Fibroblast of lung (primary cell): ENCODE results near the gene MRPS18A. TPM values are rescaled to one million over a fixed set of nuclear protein-coding genes. Genes with fewer than 3 reads are reported as not detected.

Source experiments
- DNase-seq, 2 donors: peaks; one replicate each; pipeline versions ENCODE4 v3.0.0 to v3.0.0-alpha.2; 2010; ENCODE audit warnings: low read depth in 2 of 2
- H2AFZ ChIP-seq: 2 replicates; pipeline ENCODE4 v1.5.1; 2012; ENCODE audit warnings: low read length, control low read depth, inconsistent platforms
- H3K27ac ChIP-seq: 2 replicates; pipeline ENCODE4 v1.5.1; 2011; ENCODE audit warnings: low read length, control low read depth; ENCODE audit not compliant: insufficient read depth
- H3K27me3 ChIP-seq: 2 replicates; pipeline ENCODE4 v1.5.1; 2011; ENCODE audit warnings: mild to moderate bottlenecking, low read length; ENCODE audit not compliant: control insufficient read depth, insufficient read depth
- H3K36me3 ChIP-seq: 2 replicates; pipeline ENCODE4 v1.5.1; 2011; ENCODE audit warnings: low read length; ENCODE audit not compliant: control insufficient read depth, insufficient read depth
- H3K4me1 ChIP-seq: 2 replicates; pipeline ENCODE4 v1.5.1; 2011; ENCODE audit warnings: low read length; ENCODE audit not compliant: control insufficient read depth, insufficient read depth; ENCODE audit errors: extremely low read depth
- H3K4me2 ChIP-seq: 2 replicates; pipeline ENCODE4 v1.5.1; 2011; ENCODE audit warnings: low read length, control low read depth; ENCODE audit not compliant: insufficient read depth; ENCODE audit errors: extremely low read depth
- H3K4me3 ChIP-seq, 4 experiments: fragments of 200-600 bp in 1 of 4; sonication (generic) in 1 of 4; replicated peaks in 1 of 4; 2 replicates each; pipeline ENCODE4 v1.5.1; 2011 to 2016; ENCODE audit warnings: low read length in 4 of 4, low read depth in 3 of 4, mild to moderate bottlenecking in 3 of 4, control low read depth in 2 of 4, inconsistent platforms in 1 of 4, mixed read lengths in 1 of 4; ENCODE audit not compliant: insufficient read depth in 1 of 4; ENCODE audit errors: control extremely low read depth in 1 of 4
- H3K79me2 ChIP-seq: 2 replicates; pipeline ENCODE4 v1.5.1; 2012; ENCODE audit warnings: mild to moderate bottlenecking, low read length, inconsistent platforms; ENCODE audit not compliant: control insufficient read depth, insufficient read depth
- H3K9ac ChIP-seq: 2 replicates; pipeline ENCODE4 v1.5.1; 2011; ENCODE audit warnings: mild to moderate bottlenecking, low read length, control low read depth; ENCODE audit not compliant: insufficient read depth
- H3K9me3 ChIP-seq: 2 replicates; pipeline ENCODE4 v1.5.1; 2012; ENCODE audit warnings: low read depth, low read length; ENCODE audit not compliant: control insufficient read depth, insufficient read depth
- H4K20me1 ChIP-seq: 2 replicates; pipeline ENCODE4 v1.5.1; 2011; ENCODE audit warnings: low read length; ENCODE audit not compliant: control insufficient read depth, insufficient read depth; ENCODE audit errors: extremely low read depth
- EZH2 ChIP-seq: IDR thresholded peaks from 2 replicates; pipeline ENCODE4 v1.5.1; 2012; ENCODE audit warnings: low read length, control low read depth, mild to moderate bottlenecking; ENCODE audit errors: missing control alignments
- polyA plus RNA-seq, 2 donors: library from polyadenylated mRNA; depleted of rRNA in 1 of 2; stranded (reverse) in 1 of 2; unstranded in 1 of 2; fragments of >200 nt; gene quantifications; 2 replicates each; pipeline ENCODE4 v1.2.1, GENCODE V29; 2011 to 2012; ENCODE audit warnings: missing spikeins in 1 of 2
- total RNA-seq: library from RNA; depleted of rRNA; stranded (reverse); fragments of >200 nt; gene quantifications from 2 replicates; pipeline ENCODE4 v1.2.1, GENCODE V29; 2014
- TF ChIP-seq, protein P1 (sequence below), 2 donors: IDR thresholded peaks in 1 of 2; conservative IDR thresholded peaks in 1 of 2; 1 replicate in 1 of 2; 2 replicates in 1 of 2; pipeline ENCODE4 v1.5.1; 2011 to 2012; ENCODE audit warnings: low read length in 2 of 2, control low read depth in 1 of 2, inconsistent platforms in 1 of 2, low read depth in 1 of 2, mild to moderate bottlenecking in 1 of 2

Gene MRPS18A
- total and polyA plus RNA-seq, 2 donors (not counting 1 experiment from before 2014, with no cell fraction given) = 31.8 to 42.1 TPM

DNA sequence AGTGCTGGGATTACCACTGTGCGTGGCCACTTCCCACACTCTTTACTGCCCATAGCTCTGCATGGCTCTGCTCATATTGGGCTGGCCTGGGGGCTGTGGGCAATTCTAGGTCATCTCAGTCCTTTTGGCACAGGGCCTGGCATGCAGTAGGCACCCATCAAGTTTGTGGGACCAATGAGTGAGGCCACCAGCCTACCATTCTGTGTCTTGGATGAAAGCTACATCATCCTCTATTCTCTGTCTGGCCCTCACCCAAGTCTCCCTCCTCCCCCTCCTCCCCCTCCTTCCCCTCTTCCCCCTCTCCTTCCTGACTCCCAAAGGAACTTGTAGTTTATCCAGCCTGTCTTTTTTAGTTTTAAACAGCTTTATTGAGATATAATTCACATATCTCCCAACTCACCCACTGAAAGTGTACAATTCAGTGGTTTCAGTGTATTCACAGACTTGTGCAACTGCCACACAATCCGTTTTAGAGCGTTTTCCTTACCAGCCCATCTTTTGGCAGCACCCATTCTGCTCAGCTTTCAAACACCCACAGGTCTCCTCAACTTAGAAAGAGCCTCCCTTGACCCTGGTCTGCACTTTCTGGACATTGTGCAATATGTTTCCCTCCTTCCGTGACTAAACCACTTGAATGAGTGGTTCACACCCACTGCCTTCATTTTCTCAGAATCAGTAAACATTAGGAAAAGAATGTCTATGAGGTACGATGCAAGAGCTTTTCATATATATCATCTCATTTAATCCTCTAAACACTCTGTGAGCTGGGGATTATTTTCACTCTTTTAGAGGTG is 21.5 kb upstream of the MRPS18A start:
- Histone ChIP-seq H4K20me1 (no peaks in the 10 kb centered on the region), H3K27me3 (no peaks in the 10 kb centered on the region), H3K4me3 (no peak overlapping the region), H3K27ac (no peak overlapping the region), H3K9ac (no peak overlapping the region), H3K4me1 (peaks cover 20% of the 10 kb centered on the region), H3K79me2 (no peaks in the 10 kb centered on the region), H3K9me3 (no peaks in the 10 kb centered on the region), H2AFZ (no peak overlapping the region), H3K36me3 (no peaks in the 10 kb centered on the region), H3K4me2 (peak overlapping the region; percentile 75)
- DNase-seq = peak; percentile 87 to 96
- no peak for TF ChIP-seq EZH2
- TF ChIP-seq, protein P1, sequence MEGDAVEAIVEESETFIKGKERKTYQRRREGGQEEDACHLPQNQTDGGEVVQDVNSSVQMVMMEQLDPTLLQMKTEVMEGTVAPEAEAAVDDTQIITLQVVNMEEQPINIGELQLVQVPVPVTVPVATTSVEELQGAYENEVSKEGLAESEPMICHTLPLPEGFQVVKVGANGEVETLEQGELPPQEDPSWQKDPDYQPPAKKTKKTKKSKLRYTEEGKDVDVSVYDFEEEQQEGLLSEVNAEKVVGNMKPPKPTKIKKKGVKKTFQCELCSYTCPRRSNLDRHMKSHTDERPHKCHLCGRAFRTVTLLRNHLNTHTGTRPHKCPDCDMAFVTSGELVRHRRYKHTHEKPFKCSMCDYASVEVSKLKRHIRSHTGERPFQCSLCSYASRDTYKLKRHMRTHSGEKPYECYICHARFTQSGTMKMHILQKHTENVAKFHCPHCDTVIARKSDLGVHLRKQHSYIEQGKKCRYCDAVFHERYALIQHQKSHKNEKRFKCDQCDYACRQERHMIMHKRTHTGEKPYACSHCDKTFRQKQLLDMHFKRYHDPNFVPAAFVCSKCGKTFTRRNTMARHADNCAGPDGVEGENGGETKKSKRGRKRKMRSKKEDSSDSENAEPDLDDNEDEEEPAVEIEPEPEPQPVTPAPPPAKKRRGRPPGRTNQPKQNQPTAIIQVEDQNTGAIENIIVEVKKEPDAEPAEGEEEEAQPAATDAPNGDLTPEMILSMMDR (conservative IDR thresholded peaks at IDR 0.05 in 1 of 2, IDR thresholded peaks at IDR 0.05 in 1 of 2; ENCODE audit: low read depth in 1 of 2, low read length in 2 of 2) = no peak

DNA sequence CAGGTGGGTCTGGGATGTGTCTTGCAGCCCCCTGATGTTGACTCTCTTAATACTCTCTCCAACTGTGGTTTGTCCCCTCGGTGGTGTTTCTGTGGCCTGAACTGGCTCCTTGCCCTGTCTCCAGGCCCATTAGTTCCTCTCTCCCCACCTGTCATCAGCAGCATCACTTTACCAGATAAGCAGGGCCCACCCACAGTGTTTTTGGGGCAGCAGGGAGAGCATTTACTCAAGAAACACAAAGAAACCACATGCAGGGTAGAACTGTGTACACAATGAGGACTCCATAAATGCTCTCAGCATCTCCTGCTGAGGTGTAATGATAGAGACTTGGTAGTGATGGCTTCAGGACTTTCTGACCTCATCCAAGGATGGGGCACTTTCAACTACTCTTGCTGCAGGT is 20.2 kb upstream of the MRPS18A start:
- Histone ChIP-seq H3K9me3 (no peaks in the 10 kb centered on the region), H3K4me3 (no peak overlapping the region), H4K20me1 (no peaks in the 10 kb centered on the region), H3K4me2 (no peak overlapping the region), H2AFZ (no peak overlapping the region), H3K27me3 (no peaks in the 10 kb centered on the region), H3K79me2 (no peaks in the 10 kb centered on the region), H3K9ac (no peak overlapping the region), H3K27ac (no peak overlapping the region), H3K4me1 (peaks cover 22% of the 10 kb centered on the region), H3K36me3 (no peaks in the 10 kb centered on the region)
- no peak for DNase-seq
- TF ChIP-seq EZH2 = no peak
- TF ChIP-seq, protein P1 (conservative IDR thresholded peaks at IDR 0.05 in 1 of 2, IDR thresholded peaks at IDR 0.05 in 1 of 2; ENCODE audit: low read depth in 1 of 2, low read length in 2 of 2) = no peak

DNA sequence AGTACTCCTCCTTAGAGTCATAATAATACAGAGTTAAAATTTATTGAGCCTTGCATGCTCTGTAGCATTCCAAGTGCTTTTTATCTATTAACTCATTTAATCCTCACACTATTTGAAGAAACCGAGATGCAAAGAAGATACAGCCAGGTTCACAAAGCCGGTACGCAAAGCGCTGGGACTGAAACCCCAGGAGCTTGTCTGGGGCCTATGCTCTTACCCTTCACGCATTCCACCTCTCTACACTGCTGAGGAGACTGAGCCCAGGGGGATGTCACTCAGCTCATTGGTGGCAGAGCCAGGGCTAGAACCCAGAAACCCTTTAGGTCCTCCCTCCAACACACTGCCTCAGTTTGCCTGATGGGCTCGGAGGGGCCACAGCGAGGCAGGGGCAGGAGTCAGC is 19.7 kb upstream of the MRPS18A start:
- Histone ChIP-seq H3K4me3 (no peak overlapping the region), H3K4me1 (peaks cover 26% of the 10 kb centered on the region), H2AFZ (no peak overlapping the region)

More for the DNA sequence above, 19.7 kb upstream of the MRPS18A start:
- H3K9ac ChIP-seq = no peak overlapping the region
- no peaks in the 10 kb centered on the region for H3K9me3 ChIP-seq
- no peaks in the 10 kb centered on the region for H3K27me3 ChIP-seq
- H3K36me3 ChIP-seq = no peaks in the 10 kb centered on the region
- TF ChIP-seq, protein P1 (conservative IDR thresholded peaks at IDR 0.05 in 1 of 2, IDR thresholded peaks at IDR 0.05 in 1 of 2; ENCODE audit: low read depth in 1 of 2, low read length in 2 of 2) = no peak
- TF ChIP-seq EZH2 = no peak
- no peaks in the 10 kb centered on the region for H4K20me1 ChIP-seq
- H3K27ac ChIP-seq = no peak overlapping the region
- no peak for DNase-seq
- H3K79me2 ChIP-seq = no peaks in the 10 kb centered on the region
- H3K4me2 ChIP-seq = no peak overlapping the region
